Peyer's patch (tissue), 4 donors: ENCODE data around the gene AGAP1. TPM values are rescaled to one million over a fixed set of nuclear protein-coding genes. Genes with fewer than 3 reads are reported as not detected.

ENCODE experiments used
- DNase-seq, 3 donors: peaks; one replicate each; pipeline ENCODE4 v3.0.0-alpha.2; 2017 to 2019
- H3K27ac ChIP-seq, 4 donors: fragments of 200-600 bp; sonication (generic); one replicate each; pipeline ENCODE4 v1.5.1; 2016 to 2019
- H3K27me3 ChIP-seq, 2 donors: fragments of 200-600 bp; sonication (generic); one replicate each; pipeline ENCODE4 v1.5.1; 2019
- H3K36me3 ChIP-seq, 3 donors: fragments of 200-600 bp; sonication (generic); one replicate each; pipeline ENCODE4 v1.5.1; 2016 to 2019
- H3K4me1 ChIP-seq, 4 donors: fragments of 200-600 bp; sonication (generic); one replicate each; pipeline ENCODE4 v1.5.1; 2016 to 2019
- H3K4me3 ChIP-seq, 4 donors: fragments of 200-600 bp; sonication (generic); 1 replicate in 3 of 4; 2 replicates in 1 of 4; pipeline ENCODE4 v1.5.1; 2016 to 2019; ENCODE audit warnings: mild to moderate bottlenecking in 1 of 4
- H3K9me3 ChIP-seq, 4 donors: fragments of 200-600 bp; sonication (generic); one replicate each; pipeline ENCODE4 v1.5.1; 2016 to 2019; ENCODE audit warnings: mild to moderate bottlenecking in 1 of 4
- POLR2A ChIP-seq, 2 donors: fragments of 450-650 bp; IDR thresholded peaks; one replicate each; pipeline ENCODE4 v1.5.1; 2017; ENCODE audit warnings: antibody characterized with exemption in 2 of 2, mild to moderate bottlenecking in 2 of 2, moderate library complexity in 2 of 2
- total RNA-seq, 4 donors: library from RNA; depleted of rRNA; stranded (reverse); fragments of >200 nt; gene quantifications; one replicate each; pipeline ENCODE4 v1.1.0, GENCODE V29; 2016
- TF ChIP-seq, protein P1 (sequence below), 6 experiments: fragments of 450-650 bp in 4 of 6; fragments of 200-600 bp in 2 of 6; sonication (generic) in 1 of 6; IDR thresholded peaks; one replicate each; pipeline ENCODE4 v1.5.1; 2017 to 2019; ENCODE audit warnings: antibody characterized with exemption in 6 of 6, mild to moderate bottlenecking in 3 of 6, moderate library complexity in 1 of 6

The AGAP1 gene
- total RNA-seq, 4 donors from 2014 or later: 55.7 to 79.1 (median 66.9) TPM

DNA sequence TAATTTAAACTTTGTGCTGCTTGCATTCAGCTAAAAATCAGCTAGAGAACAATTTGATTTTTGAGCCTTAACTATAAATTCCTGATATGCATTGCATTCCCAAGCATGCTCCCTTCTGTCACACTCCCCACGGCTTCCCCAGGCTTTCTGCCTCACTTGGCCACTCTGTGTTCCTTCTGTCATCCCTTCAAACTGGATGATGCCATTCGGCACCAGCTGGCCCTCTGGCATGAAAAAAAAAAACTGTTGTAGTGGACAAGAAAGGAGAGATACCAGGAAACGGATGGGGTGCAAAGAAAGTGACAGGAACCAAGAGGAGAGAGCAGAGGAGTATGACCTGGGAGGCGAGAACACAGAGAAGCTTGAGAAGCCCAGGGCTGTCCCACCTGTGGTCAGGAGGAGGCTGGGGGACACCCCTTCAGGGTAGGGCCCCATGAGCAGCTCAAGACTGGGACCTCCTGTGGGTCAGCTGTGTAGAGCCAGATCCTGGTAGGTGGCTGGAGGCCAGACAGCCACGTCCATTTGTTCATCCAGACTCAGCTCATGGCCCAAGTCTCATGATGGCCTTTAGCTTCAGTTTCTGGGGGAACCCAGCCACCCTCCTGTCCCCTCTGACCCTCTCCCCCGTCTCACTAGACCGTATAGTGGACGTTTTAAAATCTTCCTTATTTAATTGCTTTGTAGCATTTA, 462.6 kb downstream of the AGAP1 start:
- H3K36me3 ChIP-seq: peaks cover 0 to 6% (median 0%) of the 10 kb centered on the region in 3 donors
- no peaks in the 10 kb centered on the region for H3K9me3 ChIP-seq
- TF ChIP-seq, protein P1, sequence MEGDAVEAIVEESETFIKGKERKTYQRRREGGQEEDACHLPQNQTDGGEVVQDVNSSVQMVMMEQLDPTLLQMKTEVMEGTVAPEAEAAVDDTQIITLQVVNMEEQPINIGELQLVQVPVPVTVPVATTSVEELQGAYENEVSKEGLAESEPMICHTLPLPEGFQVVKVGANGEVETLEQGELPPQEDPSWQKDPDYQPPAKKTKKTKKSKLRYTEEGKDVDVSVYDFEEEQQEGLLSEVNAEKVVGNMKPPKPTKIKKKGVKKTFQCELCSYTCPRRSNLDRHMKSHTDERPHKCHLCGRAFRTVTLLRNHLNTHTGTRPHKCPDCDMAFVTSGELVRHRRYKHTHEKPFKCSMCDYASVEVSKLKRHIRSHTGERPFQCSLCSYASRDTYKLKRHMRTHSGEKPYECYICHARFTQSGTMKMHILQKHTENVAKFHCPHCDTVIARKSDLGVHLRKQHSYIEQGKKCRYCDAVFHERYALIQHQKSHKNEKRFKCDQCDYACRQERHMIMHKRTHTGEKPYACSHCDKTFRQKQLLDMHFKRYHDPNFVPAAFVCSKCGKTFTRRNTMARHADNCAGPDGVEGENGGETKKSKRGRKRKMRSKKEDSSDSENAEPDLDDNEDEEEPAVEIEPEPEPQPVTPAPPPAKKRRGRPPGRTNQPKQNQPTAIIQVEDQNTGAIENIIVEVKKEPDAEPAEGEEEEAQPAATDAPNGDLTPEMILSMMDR (IDR thresholded peaks at IDR 0.05): no peak
- no peak for TF ChIP-seq POLR2A (IDR thresholded peaks at IDR 0.05)

DNA sequence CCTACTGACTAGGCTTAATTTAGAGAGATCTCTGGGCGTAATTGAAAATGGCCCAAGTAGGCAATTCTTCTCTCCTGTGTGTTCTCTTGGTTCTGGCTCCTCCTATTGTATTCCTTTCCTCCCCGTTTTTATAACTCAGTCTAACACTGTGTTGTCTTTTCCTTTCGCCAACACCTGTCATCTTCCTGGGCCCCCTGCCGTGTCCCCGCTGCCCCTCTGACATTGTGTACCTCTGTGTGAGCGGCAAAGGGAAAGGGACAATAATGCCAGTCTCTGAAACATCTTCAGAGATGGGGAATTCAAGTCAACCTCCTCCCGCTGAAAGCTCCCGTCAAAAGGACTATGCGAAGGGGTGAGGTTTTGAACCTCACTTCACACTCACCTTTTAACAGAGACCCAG, 463.4 kb downstream of the AGAP1 start:
- Histone ChIP-seq H3K27ac (no peak overlapping the region), H3K4me3 (no peak overlapping the region), H3K9me3 (no peaks in the 10 kb centered on the region), H3K4me1 (no peaks in the 10 kb centered on the region), H3K27me3 (no peaks in the 10 kb centered on the region), H3K36me3 (peaks cover 0 to 6% (median 0%) of the 10 kb centered on the region in 3 donors)
- TF ChIP-seq, protein P1 (IDR thresholded peaks at IDR 0.05): no peak
- TF ChIP-seq POLR2A (IDR thresholded peaks at IDR 0.05): no peak
- no peak for DNase-seq

More for the DNA sequence above, 462.6 kb downstream of the AGAP1 start:
- Histone ChIP-seq H3K4me1 (no peaks in the 10 kb centered on the region), H3K4me3 (no peak overlapping the region), H3K27ac (no peak overlapping the region), H3K27me3 (no peaks in the 10 kb centered on the region)
- DNase-seq: no peak

DNA sequence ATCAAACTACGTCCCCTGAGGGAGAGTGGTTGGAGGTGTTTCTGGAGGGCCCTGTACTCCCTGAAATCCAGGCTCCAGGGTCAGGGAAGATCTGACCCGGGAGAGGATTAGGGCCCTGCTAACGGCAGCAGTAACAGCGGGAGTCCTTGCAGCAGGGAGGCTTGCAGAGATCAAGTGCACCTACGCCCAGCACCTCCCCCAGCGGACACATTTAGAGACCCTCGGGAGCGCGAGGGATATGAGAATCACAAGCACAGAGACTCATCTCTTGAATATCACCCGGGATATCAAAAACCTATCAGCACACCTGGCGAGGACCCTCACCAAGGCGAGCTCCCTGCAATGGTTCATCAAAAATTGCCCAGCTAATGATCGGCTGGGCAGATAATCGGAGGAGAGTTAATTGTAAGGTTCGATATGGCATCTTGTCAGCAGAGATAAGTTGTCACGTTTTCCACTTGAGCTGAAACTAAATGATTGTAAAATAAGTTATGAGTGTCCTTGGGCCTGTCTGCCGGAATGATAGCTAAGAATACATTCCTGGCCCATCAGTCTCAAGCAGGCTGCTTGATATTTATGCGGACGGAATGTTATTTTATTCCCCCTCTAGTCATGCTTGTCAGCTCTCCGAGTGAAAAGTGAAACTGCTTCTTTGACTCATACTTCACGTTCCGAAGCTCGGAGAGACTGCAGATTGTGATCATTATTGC, 464.5 kb downstream of the AGAP1 start:
- TF ChIP-seq, protein P1 (IDR thresholded peaks at IDR 0.05): no peak
- TF ChIP-seq POLR2A (IDR thresholded peaks at IDR 0.05): no peak
- DNase-seq: no peak
- Histone ChIP-seq H3K27me3 (no peaks in the 10 kb centered on the region), H3K9me3 (no peaks in the 10 kb centered on the region), H3K27ac (no peak overlapping the region), H3K4me3 (no peak overlapping the region), H3K4me1 (no peaks in the 10 kb centered on the region), H3K36me3 (peaks cover 0 to 6% (median 0%) of the 10 kb centered on the region in 3 donors)

DNA sequence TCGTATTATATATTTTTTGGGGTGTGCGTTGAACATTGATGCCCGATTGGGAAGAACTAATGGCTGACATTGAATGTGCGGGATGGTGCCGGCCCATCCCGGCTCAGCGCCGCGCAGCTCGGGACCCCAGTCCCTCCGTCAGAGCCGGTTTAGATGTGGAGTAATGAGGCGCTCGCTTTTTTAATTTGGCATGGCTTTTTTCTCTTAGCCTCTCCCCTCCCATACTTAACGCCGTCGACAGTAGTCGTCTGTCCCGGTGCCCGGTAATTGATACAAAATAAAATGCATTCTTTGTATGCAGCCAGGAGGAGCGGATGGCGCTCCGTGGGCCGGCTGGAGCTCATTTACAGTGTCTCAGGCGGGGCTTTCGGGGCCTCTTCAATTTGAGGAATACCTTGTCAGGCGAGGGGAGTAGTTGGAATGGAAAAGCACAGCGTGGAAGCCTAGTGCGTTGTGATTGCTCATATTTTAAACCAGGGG, 465.1 kb downstream of the AGAP1 start:
- no peaks in the 10 kb centered on the region for H3K4me1 ChIP-seq
- H3K4me3 ChIP-seq: no peak overlapping the region
- peaks cover 0 to 6% (median 0%) of the 10 kb centered on the region in 3 donors for H3K36me3 ChIP-seq
- H3K27ac ChIP-seq: no peak overlapping the region
- no peaks in the 10 kb centered on the region for H3K9me3 ChIP-seq
- no peaks in the 10 kb centered on the region for H3K27me3 ChIP-seq
- no peak for TF ChIP-seq POLR2A (IDR thresholded peaks at IDR 0.05)
- TF ChIP-seq, protein P1 (IDR thresholded peaks at IDR 0.05): no peak
- no peak for DNase-seq

DNA sequence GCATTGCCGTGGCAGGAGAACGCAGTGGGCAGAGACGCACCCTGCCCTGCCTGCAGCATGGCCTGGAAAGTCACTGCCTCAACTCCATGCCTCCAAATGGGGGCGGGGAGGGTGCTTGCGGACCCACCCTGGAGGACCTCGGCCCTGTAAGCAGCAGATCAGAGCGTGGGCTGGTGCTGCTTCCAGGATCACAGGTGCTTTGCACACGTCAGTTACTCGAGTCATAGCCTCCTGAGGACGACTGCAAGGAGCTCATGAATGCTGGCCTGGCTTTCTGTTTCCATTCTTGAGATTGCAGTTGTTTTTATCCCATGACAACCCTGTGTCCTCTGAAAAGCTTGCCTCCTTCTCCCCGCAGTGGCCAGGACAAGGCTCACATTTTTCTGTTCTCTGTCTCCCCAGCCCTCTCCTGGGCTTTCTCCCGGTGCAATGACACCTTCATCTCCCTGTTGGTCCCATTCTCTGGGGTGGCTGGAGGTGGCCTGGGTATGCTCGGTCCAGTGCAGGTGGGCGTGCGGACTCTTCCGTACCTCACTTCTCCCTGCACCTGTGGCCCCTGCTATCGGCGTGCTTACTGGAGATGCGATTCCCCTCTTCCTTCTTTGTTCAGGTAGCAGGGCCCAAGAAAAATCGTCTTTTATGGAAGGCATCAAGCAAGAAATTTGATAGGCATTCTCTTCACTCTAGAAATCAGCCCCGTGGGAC, 466.3 kb downstream of the AGAP1 start:
- Histone ChIP-seq H3K27me3 (no peaks in the 10 kb centered on the region), H3K4me3 (no peak overlapping the region), H3K4me1 (no peaks in the 10 kb centered on the region), H3K9me3 (no peaks in the 10 kb centered on the region), H3K27ac (no peak overlapping the region), H3K36me3 (peaks cover 0 to 6% (median 0%) of the 10 kb centered on the region in 3 donors)
- TF ChIP-seq POLR2A (IDR thresholded peaks at IDR 0.05): no peak
- TF ChIP-seq, protein P1 (IDR thresholded peaks at IDR 0.05): no peak
- no peak for DNase-seq
